GM10266 (cell line): ENCODE measurements around the gene NEU2.

Experiments used
- DNase-seq: peaks from one replicate; pipeline ENCODE4 v3.0.0; 2012; ENCODE audit errors: extremely low spot score
- CTCF ChIP-seq: IDR thresholded peaks from 2 replicates; pipeline ENCODE4 v1.5.1; 2012; ENCODE audit warnings: mild to moderate bottlenecking, low read depth; ENCODE audit not compliant: control insufficient read depth, insufficient read depth; ENCODE audit errors: missing control alignments

The NEU2 gene

GRCh38 chr2:233032551-233033320, at the start of gene NEU2:
TSS of gene NEU2 (plus strand) at chr2:233032672. CDS start at chr2:233032672, 0 bp downstream.
- TF ChIP-seq CTCF = no peak
- DNase-seq = no peak

- DNase-seq = no peak
- TF ChIP-seq CTCF = no peak
Measured at GRCh38 chr2:232982926-232983668, 49.4 kb upstream of the NEU2 start.

GRCh38 chr2:232983669-232984140, 48.8 kb upstream of the NEU2 start:
- no peak for TF ChIP-seq CTCF
- DNase-seq = no peak

GRCh38 chr2:232984451-232985207, 47.8 kb upstream of the NEU2 start:
- no peak for TF ChIP-seq CTCF
- no peak for DNase-seq

- TF ChIP-seq CTCF = no peak
- DNase-seq = no peak
Measured at GRCh38 chr2:232986155-232986554, 46.3 kb upstream of the NEU2 start.

GRCh38 chr2:232993231-232993821, 39.1 kb upstream of the NEU2 start:
- no peak for DNase-seq
- no peak for TF ChIP-seq CTCF
